Panc1 (cell line): Measurements from ENCODE around the gene CDKAL1.

Experiments
- POLR2AphosphoS5 ChIP-seq: IDR thresholded peaks from 2 replicates; pipeline ENCODE4 v1.6.1; 2012; ENCODE audit warnings: mild to moderate bottlenecking, low read depth, low read length, moderate library complexity
- SIN3A ChIP-seq: IDR thresholded peaks from 2 replicates; pipeline ENCODE4 v1.6.1; 2012; ENCODE audit warnings: low read depth, mild to moderate bottlenecking, low read length, moderate library complexity, borderline replicate concordance; ENCODE audit not compliant: insufficient read depth
- TCF7L2 ChIP-seq: IDR thresholded peaks from 2 replicates; pipeline ENCODE4 v1.6.1; 2011; ENCODE audit warnings: mild to moderate bottlenecking, low read depth, low read length, inconsistent platforms
- TF ChIP-seq, protein P1 (sequence below): fragments of 450-650 bp; IDR thresholded peaks from 2 replicates; pipeline ENCODE4 v1.5.1; 2017; ENCODE audit warnings: mild to moderate bottlenecking

DNA sequence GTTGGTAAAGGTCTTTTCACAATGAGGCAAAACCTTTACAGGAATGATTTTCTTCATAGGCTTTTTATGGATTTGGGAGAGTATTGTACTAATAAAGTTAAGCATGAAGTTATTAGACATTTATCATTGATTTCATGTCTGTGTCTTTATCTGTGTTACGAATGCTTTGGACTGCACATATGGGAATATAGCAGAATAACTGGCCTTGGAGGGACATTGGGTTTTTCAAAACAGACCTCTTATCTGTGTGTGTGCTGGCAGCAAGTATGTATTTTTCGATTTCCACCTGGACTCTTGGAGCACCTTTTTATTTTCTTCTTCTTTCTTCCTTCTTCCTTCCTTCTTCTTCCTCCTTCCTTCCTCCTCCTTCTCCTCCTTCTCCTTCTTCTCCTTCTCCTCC is 74.6 kb downstream of the CDKAL1 start:
- TF ChIP-seq, protein P1, sequence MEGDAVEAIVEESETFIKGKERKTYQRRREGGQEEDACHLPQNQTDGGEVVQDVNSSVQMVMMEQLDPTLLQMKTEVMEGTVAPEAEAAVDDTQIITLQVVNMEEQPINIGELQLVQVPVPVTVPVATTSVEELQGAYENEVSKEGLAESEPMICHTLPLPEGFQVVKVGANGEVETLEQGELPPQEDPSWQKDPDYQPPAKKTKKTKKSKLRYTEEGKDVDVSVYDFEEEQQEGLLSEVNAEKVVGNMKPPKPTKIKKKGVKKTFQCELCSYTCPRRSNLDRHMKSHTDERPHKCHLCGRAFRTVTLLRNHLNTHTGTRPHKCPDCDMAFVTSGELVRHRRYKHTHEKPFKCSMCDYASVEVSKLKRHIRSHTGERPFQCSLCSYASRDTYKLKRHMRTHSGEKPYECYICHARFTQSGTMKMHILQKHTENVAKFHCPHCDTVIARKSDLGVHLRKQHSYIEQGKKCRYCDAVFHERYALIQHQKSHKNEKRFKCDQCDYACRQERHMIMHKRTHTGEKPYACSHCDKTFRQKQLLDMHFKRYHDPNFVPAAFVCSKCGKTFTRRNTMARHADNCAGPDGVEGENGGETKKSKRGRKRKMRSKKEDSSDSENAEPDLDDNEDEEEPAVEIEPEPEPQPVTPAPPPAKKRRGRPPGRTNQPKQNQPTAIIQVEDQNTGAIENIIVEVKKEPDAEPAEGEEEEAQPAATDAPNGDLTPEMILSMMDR = no peak
- TF ChIP-seq SIN3A (no peak), TCF7L2 (no peak), POLR2AphosphoS5 (no peak)
